ENCODE measurements around the gene SPATA31E1. TPM values are rescaled to one million over a fixed set of nuclear protein-coding genes. Genes with fewer than 3 reads are reported as not detected.

Gene SPATA31E1
- total and polyA plus RNA-seq, 12 donors, result not detected

GRCh38 chr9:87859786-87860185, 22.9 kb upstream of the SPATA31E1 start:
- H3K9me3 ChIP-seq, result peaks cover 0 to 29% (median 6%) of the 10 kb centered on the region in 11 donors
- ATAC-seq (no peak), DNase-seq (no peak)
- no peak overlapping the region for H3K4me3 ChIP-seq
- TF ChIP-seq, protein P1, sequence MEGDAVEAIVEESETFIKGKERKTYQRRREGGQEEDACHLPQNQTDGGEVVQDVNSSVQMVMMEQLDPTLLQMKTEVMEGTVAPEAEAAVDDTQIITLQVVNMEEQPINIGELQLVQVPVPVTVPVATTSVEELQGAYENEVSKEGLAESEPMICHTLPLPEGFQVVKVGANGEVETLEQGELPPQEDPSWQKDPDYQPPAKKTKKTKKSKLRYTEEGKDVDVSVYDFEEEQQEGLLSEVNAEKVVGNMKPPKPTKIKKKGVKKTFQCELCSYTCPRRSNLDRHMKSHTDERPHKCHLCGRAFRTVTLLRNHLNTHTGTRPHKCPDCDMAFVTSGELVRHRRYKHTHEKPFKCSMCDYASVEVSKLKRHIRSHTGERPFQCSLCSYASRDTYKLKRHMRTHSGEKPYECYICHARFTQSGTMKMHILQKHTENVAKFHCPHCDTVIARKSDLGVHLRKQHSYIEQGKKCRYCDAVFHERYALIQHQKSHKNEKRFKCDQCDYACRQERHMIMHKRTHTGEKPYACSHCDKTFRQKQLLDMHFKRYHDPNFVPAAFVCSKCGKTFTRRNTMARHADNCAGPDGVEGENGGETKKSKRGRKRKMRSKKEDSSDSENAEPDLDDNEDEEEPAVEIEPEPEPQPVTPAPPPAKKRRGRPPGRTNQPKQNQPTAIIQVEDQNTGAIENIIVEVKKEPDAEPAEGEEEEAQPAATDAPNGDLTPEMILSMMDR (IDR thresholded peaks at IDR 0.05), result no peak
- H3K4me1 ChIP-seq, result no peaks in the 10 kb centered on the region
- intact Hi-C loops (cut with DNase I), result no loop called here
- H3K36me3 ChIP-seq, result no peaks in the 10 kb centered on the region
- H3K27ac ChIP-seq, result no peak overlapping the region
- no peaks in the 10 kb centered on the region for H3K27me3 ChIP-seq
- 81 to 82% methylated on average over 11 of the region's 11 CpGs for WGBS, 2 donors

DNA sequence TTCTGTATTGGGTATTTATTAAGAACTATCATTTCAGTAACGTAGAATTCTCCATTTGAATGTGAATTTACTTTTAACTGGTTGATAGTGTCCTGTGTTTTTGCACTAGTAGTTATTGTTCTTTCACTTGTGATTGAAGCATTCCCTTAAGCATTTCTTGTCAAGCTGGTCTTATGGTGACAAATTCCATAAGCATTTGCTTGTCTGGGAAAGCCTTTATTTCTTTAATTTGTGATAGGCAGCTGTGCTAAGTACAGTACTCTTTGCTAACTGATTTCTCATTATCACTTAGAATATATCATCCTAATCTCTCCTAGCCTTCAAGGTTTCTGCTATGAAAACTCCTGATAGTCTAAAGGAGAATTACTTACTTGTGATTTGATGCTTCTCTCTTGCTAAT, 21.3 kb upstream of the SPATA31E1 start:
- intact Hi-C loops (cut with DNase I), result no loop called here
- no peak for DNase-seq
- H3K27me3 ChIP-seq, result no peaks in the 10 kb centered on the region
- H3K36me3 ChIP-seq, result no peaks in the 10 kb centered on the region
- H3K27ac ChIP-seq, result no peak overlapping the region
- H3K4me1 ChIP-seq, result no peaks in the 10 kb centered on the region
- no peak for ATAC-seq
- TF ChIP-seq, protein P1 (IDR thresholded peaks at IDR 0.05), result no peak
- WGBS, 2 donors, result 89 to 90% methylated on average over 1 of the region's 1 CpG
- H3K9me3 ChIP-seq, result peaks cover 0 to 29% (median 6%) of the 10 kb centered on the region in 11 donors
- H3K4me3 ChIP-seq, result no peak overlapping the region

DNA sequence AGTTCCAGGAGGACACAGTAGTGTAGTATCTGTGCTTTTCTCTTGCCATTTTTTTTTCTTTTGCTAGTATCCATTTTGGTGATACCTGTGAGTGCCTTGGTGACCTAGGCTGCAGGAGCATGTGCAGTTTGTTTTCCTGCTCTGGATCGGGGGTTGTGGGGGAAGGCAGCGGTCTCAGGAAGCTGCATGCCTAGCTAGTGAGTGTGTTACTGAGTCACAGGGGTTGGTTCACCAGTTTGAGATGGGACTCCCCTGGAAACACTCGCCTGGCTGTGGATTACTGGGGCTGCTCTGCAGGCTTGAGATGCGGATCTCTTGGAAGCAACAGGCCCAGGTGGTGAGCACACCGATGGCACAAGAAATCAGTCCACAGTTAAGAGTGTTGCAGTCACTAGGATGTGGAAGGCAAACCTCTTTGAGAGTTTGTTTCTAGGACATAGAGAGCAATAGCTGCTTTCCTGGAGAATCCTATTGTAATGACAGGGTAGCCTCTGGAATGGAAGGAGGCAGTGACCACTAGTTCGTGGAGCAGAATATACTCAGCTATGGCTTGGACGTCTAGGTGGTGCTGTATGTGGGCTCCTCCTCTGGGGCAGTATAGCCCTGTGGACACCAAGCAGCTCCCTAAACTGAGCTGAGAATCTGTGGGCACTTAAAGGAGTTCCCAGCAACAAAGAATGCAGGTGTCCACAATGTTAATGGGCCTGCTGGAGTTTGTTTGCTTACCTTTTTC, 20.0 kb upstream of the SPATA31E1 start:
- WGBS, 2 donors, result 65 to 72% methylated on average over 7 of the region's 7 CpGs
- intact Hi-C loops (cut with DNase I), result no loop called here

GRCh38 chr9:87863882-87864465, 18.7 kb upstream of the SPATA31E1 start:
- intact Hi-C loops (cut with DNase I), result no loop called here
- no peak for ATAC-seq
- WGBS, 2 donors, result 76 to 77% methylated on average over 6 of the region's 6 CpGs

More for the DNA sequence above, 20.0 kb upstream of the SPATA31E1 start:
- Histone ChIP-seq H3K36me3 (no peaks in the 10 kb centered on the region), H3K27me3 (no peaks in the 10 kb centered on the region), H3K4me3 (no peak overlapping the region), H3K9me3 (peaks cover 0 to 29% (median 6%) of the 10 kb centered on the region in 11 donors), H3K27ac (no peak overlapping the region), H3K4me1 (no peaks in the 10 kb centered on the region)
- DNase-seq (no peak), ATAC-seq (no peak)
- TF ChIP-seq, protein P1 (IDR thresholded peaks at IDR 0.05), result no peak

More at GRCh38 chr9:87863882-87864465, 18.7 kb upstream of the SPATA31E1 start:
- Histone ChIP-seq H3K9me3 (peaks cover 0 to 29% (median 6%) of the 10 kb centered on the region in 11 donors), H3K36me3 (no peaks in the 10 kb centered on the region), H3K4me3 (no peak overlapping the region), H3K27me3 (no peaks in the 10 kb centered on the region), H3K4me1 (no peaks in the 10 kb centered on the region), H3K27ac (no peak overlapping the region)
- DNase-seq, result no peak
- TF ChIP-seq, protein P1 (IDR thresholded peaks at IDR 0.05), result no peak
